Central memory CD8-positive, alpha-beta T cell (primary cell): ENCODE measurements around the gene DHCR7.

Experiments used
- ATAC-seq: fragments of 150-1000 bp; cut with Tn5 transposase; replicated peaks from 2 replicates; pipeline ENCODE4 v1.10.0; 2022; ENCODE audit warnings: mild to moderate bottlenecking, moderate FRiP score, moderate number of reproducible peaks; ENCODE audit not compliant: poor library complexity, severe bottlenecking; ENCODE audit errors: extremely low read depth
- DNase-seq, 2 donors: peaks; one replicate each; pipeline ENCODE4 v3.0.0; 2021; ENCODE audit warnings: low spot score in 2 of 2
- H3K27ac Mint-ChIP-seq: one replicate; pipeline ENCODE4 v1.8.0; 2022; ENCODE audit warnings: low read depth, mild to moderate bottlenecking, moderate library complexity, mixed read lengths
- H3K27me3 Mint-ChIP-seq: one replicate; pipeline ENCODE4 v1.8.0; 2022; ENCODE audit warnings: mixed read lengths
- H3K36me3 Mint-ChIP-seq: one replicate; pipeline ENCODE4 v1.8.0; 2022; ENCODE audit warnings: mild to moderate bottlenecking, moderate library complexity, mixed read lengths; ENCODE audit not compliant: insufficient read depth
- H3K4me1 Mint-ChIP-seq: one replicate; pipeline ENCODE4 v1.8.0; 2022; ENCODE audit warnings: mixed read lengths
- H3K4me3 Mint-ChIP-seq: one replicate; pipeline ENCODE4 v1.8.0; 2022; ENCODE audit warnings: mild to moderate bottlenecking, moderate library complexity, mixed read lengths
- H3K9me3 Mint-ChIP-seq: one replicate; pipeline ENCODE4 v1.8.0; 2022; ENCODE audit warnings: mixed read lengths

DHCR7 gene

DNA sequence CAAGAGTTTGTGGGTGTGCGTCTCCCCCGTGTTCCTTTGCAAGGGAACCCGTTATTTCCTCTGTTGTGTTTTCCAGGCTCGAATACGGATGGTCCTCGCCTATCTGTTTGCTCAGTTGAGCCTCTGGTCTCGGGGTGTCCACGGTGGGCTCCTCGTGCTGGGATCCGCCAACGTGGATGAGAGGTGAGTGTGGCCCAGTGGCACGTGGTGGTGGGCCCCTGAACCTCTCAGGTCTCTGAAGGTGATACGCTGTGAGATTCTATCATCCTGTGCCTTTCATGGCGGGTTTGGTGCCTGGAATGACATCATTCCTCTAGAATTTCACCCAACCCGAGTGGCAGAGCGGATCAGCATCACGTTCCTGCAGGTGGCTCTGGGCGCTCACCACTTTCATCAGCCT is 37.3 kb upstream of the DHCR7 start:
- Mint-ChIP-seq H3K36me3 (peaks cover 47% of the 10 kb centered on the region), H3K27ac (no peak overlapping the region), H3K9me3 (no peaks in the 10 kb centered on the region), H3K4me1 (peaks cover 11% of the 10 kb centered on the region), H3K4me3 (no peak overlapping the region), H3K27me3 (no peaks in the 10 kb centered on the region)
- no peak for ATAC-seq
- no peak for DNase-seq

DNA sequence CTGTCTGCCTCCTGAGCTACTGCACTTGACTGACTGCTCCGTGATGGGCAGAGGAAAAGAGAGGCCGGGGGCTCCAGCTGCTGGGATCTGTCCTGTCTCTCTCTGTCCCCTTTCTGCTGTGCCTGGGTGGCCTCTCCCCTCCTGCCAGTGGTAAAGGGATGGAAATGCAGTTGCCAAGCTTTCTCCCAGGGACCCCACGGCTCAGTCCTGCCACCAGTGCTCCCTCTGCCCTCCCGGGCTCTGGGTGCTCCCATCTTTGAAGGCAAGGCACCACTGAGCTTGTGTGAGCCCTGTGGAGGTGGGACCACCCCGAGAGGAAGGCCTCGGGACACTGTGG is 36.8 kb upstream of the DHCR7 start:
- Mint-ChIP-seq H3K4me3 (no peak overlapping the region), H3K36me3 (peaks cover 48% of the 10 kb centered on the region), H3K4me1 (peaks cover 11% of the 10 kb centered on the region), H3K9me3 (no peaks in the 10 kb centered on the region), H3K27me3 (no peaks in the 10 kb centered on the region), H3K27ac (no peak overlapping the region)
- ATAC-seq (no peak), DNase-seq (no peak)

DNA sequence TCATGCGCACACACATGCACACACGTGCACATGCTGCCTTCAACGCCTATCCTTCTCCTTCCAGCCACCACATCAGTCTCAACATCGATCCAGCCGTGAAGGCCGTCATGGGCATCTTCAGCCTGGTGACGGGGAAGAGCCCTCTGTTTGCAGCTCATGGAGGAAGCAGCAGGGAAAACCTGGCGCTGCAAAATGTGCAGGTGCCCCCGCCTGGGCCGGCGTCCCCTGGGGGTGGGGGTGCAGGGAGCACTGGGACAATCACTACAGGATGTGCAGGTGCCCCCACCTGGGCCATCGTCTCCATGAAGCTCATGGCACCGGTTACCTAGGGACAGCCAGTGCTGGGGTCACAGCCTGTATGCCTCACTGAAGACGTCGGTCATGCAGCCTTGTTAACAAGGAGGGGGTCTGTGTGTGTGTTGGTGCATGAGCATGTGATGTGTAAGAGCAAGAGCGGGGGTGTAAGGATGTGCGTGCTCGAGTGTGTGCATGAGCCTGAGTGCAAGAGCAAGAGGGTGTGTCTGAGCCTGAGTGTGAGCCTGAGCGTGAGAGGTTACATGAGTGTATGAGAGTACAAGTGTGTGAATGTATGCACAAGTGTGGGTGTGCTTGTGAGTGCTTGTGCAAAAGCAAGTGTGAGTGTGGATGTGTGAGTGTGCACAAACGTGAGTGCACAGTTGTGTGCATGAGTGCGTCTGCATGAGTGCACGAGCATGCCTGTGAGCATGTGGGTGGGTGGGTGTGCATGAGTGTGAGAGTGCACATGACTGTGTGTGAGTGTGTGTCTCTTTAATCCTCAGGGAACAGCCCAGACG is 36.3 kb upstream of the DHCR7 start:
- ATAC-seq (no peak), DNase-seq (no peak)
- H3K4me1 Mint-ChIP-seq, result peaks cover 11% of the 10 kb centered on the region
- peaks cover 52% of the 10 kb centered on the region for H3K36me3 Mint-ChIP-seq
- H3K9me3 Mint-ChIP-seq, result no peaks in the 10 kb centered on the region
- H3K27me3 Mint-ChIP-seq, result no peaks in the 10 kb centered on the region
- no peak overlapping the region for H3K27ac Mint-ChIP-seq
- no peak overlapping the region for H3K4me3 Mint-ChIP-seq

DNA sequence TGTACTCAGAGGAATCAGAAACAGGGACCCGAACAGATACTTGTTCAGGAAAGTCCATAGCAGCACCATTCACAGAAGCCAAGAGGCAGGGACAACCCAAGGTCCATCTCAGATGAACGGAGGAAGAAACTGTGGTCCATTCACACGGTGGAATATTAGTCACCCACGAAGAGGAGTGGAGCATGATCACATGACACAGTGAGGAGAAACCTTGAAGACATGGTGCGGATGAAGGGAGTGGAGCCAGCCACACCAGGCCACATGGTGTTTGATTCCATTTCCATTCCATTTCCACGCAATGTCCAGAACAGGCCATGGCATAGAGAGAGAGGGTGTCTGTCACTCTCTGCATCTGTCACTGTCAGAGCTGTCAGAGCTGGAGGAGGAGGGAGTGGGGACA is 35.5 kb upstream of the DHCR7 start:
- Mint-ChIP-seq H3K27ac (no peak overlapping the region), H3K4me3 (no peak overlapping the region), H3K36me3 (peaks cover 53% of the 10 kb centered on the region), H3K27me3 (no peaks in the 10 kb centered on the region), H3K9me3 (no peaks in the 10 kb centered on the region), H3K4me1 (peaks cover 7% of the 10 kb centered on the region)
- ATAC-seq, result no peak
- no peak for DNase-seq

DNA sequence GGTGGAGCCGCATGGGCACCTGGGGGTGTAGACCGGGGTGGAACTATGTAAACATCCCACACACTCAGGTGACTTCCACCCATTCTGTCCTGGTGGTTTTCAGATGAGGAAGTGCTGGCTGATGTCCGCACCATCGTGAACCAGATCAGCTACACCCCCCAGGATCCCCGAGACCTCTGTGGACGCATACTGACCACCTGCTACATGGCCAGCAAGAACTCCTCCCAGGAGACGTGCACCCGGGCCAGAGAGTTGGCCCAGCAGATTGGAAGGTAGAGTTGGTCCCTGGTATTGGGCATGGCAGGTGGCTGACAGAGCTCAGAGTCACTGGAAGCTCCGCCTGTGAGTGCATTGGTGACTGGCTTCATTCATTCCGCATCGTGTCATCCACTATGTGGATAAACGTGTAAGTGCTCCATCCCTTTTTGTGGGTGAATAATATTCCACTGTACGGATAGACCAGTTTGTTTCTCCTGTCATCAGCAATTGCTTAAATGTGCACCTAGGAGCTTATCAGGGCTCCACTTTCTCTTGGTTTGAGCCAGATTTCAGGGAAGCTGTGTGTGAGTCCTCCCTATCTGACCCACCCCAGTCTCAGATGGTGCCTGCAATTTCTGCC is 34.7 kb upstream of the DHCR7 start:
- DNase-seq (no peak), ATAC-seq (no peak)
- peaks cover 2% of the 10 kb centered on the region for H3K4me1 Mint-ChIP-seq
- no peaks in the 10 kb centered on the region for H3K9me3 Mint-ChIP-seq
- H3K27me3 Mint-ChIP-seq, result no peaks in the 10 kb centered on the region
- no peak overlapping the region for H3K4me3 Mint-ChIP-seq
- peaks cover 54% of the 10 kb centered on the region for H3K36me3 Mint-ChIP-seq
- no peak overlapping the region for H3K27ac Mint-ChIP-seq

DNA sequence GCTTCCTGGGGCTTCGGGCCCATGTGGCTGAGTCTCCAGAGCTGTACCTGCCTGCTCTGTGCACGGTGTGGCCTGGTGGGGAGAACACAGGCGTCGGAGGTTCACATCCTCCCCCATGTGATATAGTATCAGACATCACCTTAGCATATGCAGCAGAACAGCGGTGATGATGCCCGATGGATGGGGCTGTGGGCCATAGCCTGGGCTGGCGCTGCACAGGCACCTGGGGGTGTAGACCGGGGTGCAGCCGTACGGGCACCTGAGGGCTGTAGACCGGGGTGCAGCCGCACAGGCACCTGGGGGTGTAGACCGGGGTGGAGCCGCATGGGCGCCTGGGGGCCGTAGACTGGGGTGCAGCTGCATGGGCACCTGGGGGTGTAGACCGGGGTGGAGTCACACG is 34.0 kb upstream of the DHCR7 start:
- ATAC-seq (no peak), DNase-seq (no peak)
- H3K9me3 Mint-ChIP-seq, result no peaks in the 10 kb centered on the region
- H3K4me1 Mint-ChIP-seq, result no peaks in the 10 kb centered on the region
- H3K36me3 Mint-ChIP-seq, result peaks cover 51% of the 10 kb centered on the region
- H3K4me3 Mint-ChIP-seq, result no peak overlapping the region
- no peaks in the 10 kb centered on the region for H3K27me3 Mint-ChIP-seq
- no peak overlapping the region for H3K27ac Mint-ChIP-seq

DNA sequence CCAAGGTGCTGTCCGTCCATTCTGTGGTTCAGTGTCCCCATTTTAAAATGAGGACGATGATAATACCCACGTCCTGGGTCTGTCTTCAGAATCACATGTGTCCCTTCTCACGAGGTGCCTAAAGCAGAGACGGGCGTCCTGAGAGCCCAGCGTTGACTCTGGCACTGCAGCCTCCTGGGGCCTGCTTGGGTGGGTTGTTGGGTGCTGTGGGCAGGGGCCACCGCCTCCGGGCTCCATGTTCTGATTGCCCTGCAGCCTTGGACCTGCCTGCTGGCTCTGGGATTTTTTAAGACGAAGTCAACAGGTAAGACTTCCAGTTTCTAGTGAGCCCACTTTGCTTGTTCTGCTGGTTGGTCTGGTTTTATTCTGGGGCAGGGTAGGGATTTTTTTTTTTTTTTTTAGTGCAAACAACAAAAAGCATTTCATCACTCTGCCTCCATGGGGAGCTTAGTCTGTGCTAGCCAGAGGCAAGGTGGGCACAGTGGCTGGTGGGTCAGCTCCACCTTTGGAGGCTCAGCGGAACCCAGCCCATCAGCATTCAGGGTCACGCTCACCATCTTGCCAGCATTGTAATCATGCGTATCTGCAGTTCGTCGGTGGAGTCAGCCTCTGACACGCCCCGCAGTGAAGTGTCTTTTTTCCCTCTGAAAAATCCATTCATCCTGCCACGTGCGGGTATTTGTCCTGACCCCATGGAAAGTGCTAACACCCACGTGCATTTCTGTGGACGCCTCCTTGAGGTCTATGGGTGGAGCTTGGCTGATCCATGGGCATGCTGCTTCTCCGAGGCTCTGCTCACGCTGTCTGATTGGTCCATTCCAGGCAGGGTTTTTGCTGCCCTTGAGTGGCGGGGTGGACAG is 33.1 kb upstream of the DHCR7 start:
- Mint-ChIP-seq H3K4me1 (no peaks in the 10 kb centered on the region), H3K36me3 (peaks cover 52% of the 10 kb centered on the region), H3K9me3 (no peaks in the 10 kb centered on the region), H3K27ac (no peak overlapping the region), H3K4me3 (no peak overlapping the region), H3K27me3 (no peaks in the 10 kb centered on the region)
- DNase-seq (no peak), ATAC-seq (no peak)

DNA sequence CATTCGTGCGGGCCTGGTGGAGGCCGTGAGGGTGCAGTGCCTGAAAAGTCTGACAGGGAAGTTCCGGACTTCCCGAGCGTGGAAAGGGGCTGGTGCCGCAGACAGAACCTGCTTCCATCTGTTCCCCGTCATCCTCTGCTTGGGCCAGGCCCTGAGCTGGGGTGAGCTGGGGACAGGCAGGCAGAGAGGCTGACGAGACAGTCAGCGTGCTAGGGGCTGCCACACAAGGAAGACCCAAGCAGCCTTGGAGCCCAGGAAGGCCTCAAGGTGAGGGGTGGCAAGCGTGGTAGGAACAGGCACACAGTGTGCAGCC is 30.3 kb upstream of the DHCR7 start:
- no peaks in the 10 kb centered on the region for H3K4me1 Mint-ChIP-seq
- ATAC-seq (no peak), DNase-seq (no peak)
- H3K9me3 Mint-ChIP-seq, result no peaks in the 10 kb centered on the region
- H3K4me3 Mint-ChIP-seq, result no peak overlapping the region
- peaks cover 42% of the 10 kb centered on the region for H3K36me3 Mint-ChIP-seq
- H3K27ac Mint-ChIP-seq, result no peak overlapping the region
- H3K27me3 Mint-ChIP-seq, result no peaks in the 10 kb centered on the region

DNA sequence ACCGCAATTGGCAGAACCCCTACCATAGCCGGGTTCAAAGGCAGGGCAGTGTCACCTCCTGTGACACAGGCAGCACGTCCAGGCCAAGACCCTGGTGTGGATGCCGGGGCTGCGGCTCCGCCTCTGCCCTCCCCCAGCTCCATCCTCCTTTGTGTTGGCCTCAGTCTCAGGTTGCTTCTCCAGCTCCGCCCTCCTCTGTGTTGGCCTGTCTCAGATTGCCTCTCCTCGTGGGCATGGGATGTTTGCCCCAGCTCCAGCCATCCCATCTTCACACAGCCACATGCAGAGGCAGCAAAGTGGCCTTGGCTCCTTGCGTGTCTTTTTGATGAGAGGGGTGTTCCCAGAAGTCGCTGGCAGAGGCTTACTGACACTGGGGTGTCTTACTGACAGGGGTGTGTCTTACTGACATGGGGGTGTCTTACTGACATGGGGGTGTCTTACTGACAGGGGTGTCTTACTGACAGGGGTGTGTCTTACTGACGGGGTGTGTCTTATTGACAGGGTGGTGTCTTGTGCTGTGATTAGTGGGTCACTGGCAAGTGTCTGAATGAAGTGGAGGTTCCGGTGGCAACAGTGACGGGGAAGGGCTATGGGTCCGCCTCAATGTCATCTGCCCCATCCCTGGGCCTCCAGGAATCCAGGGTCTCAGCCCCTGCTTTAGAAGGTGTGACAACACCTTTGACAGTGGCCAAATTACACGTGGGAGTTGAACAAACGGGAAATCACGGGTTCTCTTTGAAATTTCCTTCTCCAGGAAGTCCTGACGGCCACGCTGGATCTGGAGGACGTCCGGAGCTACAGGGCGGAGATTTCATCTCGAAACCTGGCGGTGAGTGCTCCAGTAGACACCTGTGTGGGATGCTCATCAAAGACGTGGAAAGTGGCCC is 29.7 kb upstream of the DHCR7 start:
- Mint-ChIP-seq H3K4me3 (no peak overlapping the region), H3K9me3 (no peaks in the 10 kb centered on the region), H3K27ac (no peak overlapping the region), H3K27me3 (no peaks in the 10 kb centered on the region), H3K4me1 (no peaks in the 10 kb centered on the region), H3K36me3 (peaks cover 39% of the 10 kb centered on the region)
- DNase-seq, result no peak
- ATAC-seq, result no peak

DNA sequence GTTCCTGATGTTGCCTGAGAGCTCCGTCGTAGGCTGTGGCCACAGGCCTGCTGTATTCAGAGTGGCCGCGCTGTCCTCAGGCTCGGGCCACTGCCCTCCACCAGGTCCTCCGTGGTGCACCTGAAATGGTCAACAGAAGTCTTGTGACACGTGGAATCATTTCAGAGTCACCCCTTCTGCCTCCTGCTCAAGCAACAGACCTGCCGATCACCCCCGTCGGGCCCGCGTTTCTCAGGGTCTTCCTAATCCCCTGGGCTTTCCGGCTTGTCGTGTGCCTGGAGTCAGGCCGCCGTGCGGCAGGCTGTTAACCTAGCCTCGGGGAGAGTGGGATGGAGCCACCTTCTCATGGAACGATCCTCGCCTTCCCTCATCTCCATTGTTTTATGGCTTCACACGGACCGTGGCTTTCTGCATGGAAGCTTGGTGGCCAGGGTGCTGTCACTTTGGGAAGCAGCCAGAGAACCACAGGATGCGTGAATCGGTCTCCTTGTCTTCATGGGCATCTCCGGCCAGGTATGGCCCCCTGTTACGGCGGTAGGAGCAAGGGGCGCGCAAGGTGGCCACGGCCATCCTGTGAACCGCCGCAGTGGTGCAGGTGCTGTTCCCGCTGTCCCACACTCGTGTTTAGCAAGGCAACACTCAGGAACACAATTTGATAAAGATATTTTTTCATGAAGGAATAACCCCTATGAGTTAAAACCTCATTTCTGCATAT is 28.9 kb upstream of the DHCR7 start:
- Mint-ChIP-seq H3K27me3 (no peaks in the 10 kb centered on the region), H3K9me3 (no peaks in the 10 kb centered on the region), H3K4me1 (no peaks in the 10 kb centered on the region), H3K4me3 (no peak overlapping the region), H3K27ac (no peak overlapping the region), H3K36me3 (peaks cover 44% of the 10 kb centered on the region)
- no peak for ATAC-seq
- DNase-seq, result no peak

DNA sequence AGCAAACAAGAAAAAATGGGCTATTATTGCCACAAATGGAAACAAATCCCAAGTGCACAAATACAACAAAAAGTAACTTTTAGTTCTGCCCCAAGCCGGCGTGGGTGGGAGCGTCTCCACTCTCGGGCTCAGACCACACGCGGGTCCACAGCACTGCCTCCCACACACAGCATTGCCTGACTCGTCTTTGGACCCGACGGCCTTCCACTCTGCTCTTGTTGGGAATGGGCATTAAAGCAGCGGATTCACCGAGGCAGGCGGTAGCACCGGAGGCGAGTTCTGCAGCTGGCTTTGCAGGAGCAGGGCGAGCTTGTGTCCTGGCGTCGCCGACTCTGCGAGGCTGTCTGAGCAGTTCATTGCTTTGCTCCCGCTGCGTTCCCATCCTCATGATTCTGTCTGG is 27.8 kb upstream of the DHCR7 start:
- DNase-seq (no peak), ATAC-seq (no peak)
- Mint-ChIP-seq H3K4me3 (no peak overlapping the region), H3K27ac (no peak overlapping the region), H3K9me3 (no peaks in the 10 kb centered on the region), H3K27me3 (no peaks in the 10 kb centered on the region), H3K36me3 (peaks cover 44% of the 10 kb centered on the region), H3K4me1 (no peaks in the 10 kb centered on the region)
